ENCODE data around the gene PGBD4.
"Not testable (repeated sequence)": the region's sequence is repeated elsewhere in the genome, so short reads cannot be mapped to it uniquely, and the experiment has no call there.

Gene PGBD4

DNA sequence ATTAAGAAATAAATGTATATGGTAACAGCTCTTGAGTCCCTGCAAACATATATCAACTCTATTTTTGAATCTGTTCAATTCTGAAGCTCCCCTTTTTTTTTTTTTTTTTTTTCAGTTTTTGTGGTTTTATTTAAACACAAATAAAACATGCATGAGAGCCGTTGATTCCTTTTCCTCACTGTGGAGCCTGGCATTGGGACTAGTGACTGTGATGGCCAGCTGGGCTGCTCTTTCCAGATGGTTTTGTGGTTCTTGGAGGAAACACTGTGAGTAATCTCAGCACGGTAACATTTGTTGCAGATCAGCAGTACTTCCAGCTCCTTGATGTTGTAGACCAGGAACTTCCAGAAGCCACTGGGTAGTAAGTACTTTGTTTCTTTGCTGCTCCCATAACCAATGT, 16.1 kb upstream of the PGBD4 start:
- Mint-ChIP-seq H3K4me1 (ENCODE audit: low read depth) (no peaks in the 10 kb centered on the region), H3K27ac (no peak overlapping the region)
- DNase-seq (ENCODE audit: low spot score) = no peak

DNA sequence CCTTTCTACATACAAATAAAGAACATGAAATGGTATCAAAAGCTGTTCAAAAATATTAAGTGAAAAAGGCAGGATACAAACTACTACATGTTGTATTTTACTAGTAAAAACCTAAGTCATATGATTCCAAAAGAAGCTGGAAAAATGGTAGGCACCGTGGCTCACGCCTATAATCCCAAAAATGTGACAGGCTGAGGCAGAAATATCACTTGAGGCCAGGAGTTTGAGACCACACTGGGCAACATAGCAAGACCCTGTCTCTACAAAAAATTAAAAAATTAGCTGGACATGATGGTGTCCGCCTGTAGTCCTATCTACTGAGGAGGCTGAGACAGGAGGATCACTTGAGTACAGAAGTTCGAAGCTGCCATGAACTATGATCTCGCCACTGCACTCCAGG, 2.0 kb upstream of the PGBD4 start:
- Mint-ChIP-seq H3K4me3 (peak overlapping the region; percentile 100), H3K36me3 (ENCODE audit: low read depth) (peaks cover 26% of the 10 kb centered on the region), H3K4me1 (ENCODE audit: low read depth) (peaks cover 28% of the 10 kb centered on the region), H3K27me3 (ENCODE audit: low read depth) (no peaks in the 10 kb centered on the region), H3K27ac (peak overlapping the region; percentile 74), H3K9me3 (peaks cover 9% of the 10 kb centered on the region)
- DNase-seq (ENCODE audit: low spot score) = no peak

More for the DNA sequence above, 16.1 kb upstream of the PGBD4 start:
- Mint-ChIP-seq H3K4me3 (no peak overlapping the region), H3K9me3 (no peaks in the 10 kb centered on the region), H3K27me3 (ENCODE audit: low read depth) (no peaks in the 10 kb centered on the region), H3K36me3 (ENCODE audit: low read depth) (peaks cover 33% of the 10 kb centered on the region)

GRCh38 chr15:34102175-34102925, 467 bp downstream of the PGBD4 start:
- Mint-ChIP-seq H3K4me1 (ENCODE audit: low read depth) (peaks cover 27% of the 10 kb centered on the region), H3K36me3 (ENCODE audit: low read depth) (peaks cover 27% of the 10 kb centered on the region), H3K27ac (peak overlapping the region; percentile 99), H3K27me3 (ENCODE audit: low read depth) (no peaks in the 10 kb centered on the region), H3K9me3 (peaks cover 9% of the 10 kb centered on the region), H3K4me3 (peak overlapping the region; percentile 100)
- DNase-seq (ENCODE audit: low spot score) = no peak

- no peak for DNase-seq (ENCODE audit: low spot score)
- no peaks in the 10 kb centered on the region for H3K27me3 Mint-ChIP-seq (ENCODE audit: low read depth)
- no peak overlapping the region for H3K27ac Mint-ChIP-seq
- no peak overlapping the region for H3K4me3 Mint-ChIP-seq
- peaks cover 9% of the 10 kb centered on the region for H3K9me3 Mint-ChIP-seq
- H3K36me3 Mint-ChIP-seq (ENCODE audit: low read depth) = peaks cover 23% of the 10 kb centered on the region
- peaks cover 14% of the 10 kb centered on the region for H3K4me1 Mint-ChIP-seq (ENCODE audit: low read depth)
Observed at GRCh38 chr15:34106423-34106822, 4.5 kb downstream of the PGBD4 start.

GRCh38 chr15:34107315-34107714, 5.4 kb downstream of the PGBD4 start:
- no peak for DNase-seq (ENCODE audit: low spot score)
- H3K4me1 Mint-ChIP-seq (ENCODE audit: low read depth) = peaks cover 10% of the 10 kb centered on the region
- no peak overlapping the region for H3K4me3 Mint-ChIP-seq
- peaks cover 9% of the 10 kb centered on the region for H3K9me3 Mint-ChIP-seq
- no peaks in the 10 kb centered on the region for H3K27me3 Mint-ChIP-seq (ENCODE audit: low read depth)
- peaks cover 18% of the 10 kb centered on the region for H3K36me3 Mint-ChIP-seq (ENCODE audit: low read depth)
- H3K27ac Mint-ChIP-seq = no peak overlapping the region

DNA sequence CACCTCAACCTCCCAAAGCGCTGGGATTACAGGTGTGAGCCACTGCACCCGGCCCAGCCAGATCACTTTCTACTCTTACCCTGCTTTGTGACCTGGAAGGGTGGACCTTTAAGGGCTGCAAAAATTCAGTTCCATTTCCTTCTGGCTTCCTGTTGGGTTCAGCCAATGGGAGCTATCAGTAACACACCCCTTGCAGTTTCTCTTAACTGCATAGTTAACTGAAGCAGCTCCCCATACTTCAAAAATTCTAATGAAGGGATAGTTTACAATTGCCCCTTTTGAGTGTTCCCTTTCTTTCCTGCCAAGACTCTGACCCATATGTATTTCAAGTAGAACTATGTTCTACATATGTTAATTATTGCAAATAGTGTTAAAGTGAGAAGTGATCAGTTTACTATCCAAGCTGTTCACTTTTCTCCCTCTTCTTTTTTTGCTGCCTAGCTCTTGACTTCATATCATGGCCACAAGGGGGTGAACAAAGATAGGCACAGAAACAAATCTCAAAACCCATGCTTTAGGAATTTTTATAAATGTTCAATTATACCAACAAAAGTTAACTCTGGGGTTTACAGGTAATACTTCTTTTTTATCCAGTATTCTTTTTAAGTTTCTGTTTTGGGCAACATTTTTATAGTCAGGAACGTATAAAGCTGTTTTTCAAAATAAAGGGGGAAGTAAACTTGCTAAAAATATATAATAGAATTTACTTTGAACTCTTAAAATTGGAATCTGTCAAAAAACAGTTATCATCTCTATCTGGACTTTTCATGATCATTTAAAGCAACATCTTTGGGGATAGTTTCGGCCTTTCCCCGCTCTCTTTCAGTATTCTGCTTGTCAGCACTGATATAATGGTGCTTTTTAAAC, 8.1 kb downstream of the PGBD4 start:
- H3K4me3 Mint-ChIP-seq = no peak overlapping the region
- H3K9me3 Mint-ChIP-seq = no peaks in the 10 kb centered on the region
- DNase-seq (ENCODE audit: low spot score) = no peak
- H3K27ac Mint-ChIP-seq = peak overlapping the region; percentile 6
- peaks cover 5% of the 10 kb centered on the region for H3K27me3 Mint-ChIP-seq (ENCODE audit: low read depth)
- H3K36me3 Mint-ChIP-seq (ENCODE audit: low read depth) = peaks cover 6% of the 10 kb centered on the region
- H3K4me1 Mint-ChIP-seq (ENCODE audit: low read depth) = peaks cover 6% of the 10 kb centered on the region

GRCh38 chr15:34111488-34111887, 9.6 kb downstream of the PGBD4 start:
- Mint-ChIP-seq H3K4me3 (no peak overlapping the region), H3K9me3 (no peaks in the 10 kb centered on the region), H3K27ac (no peak overlapping the region)

GRCh38 chr15:34114215-34114614, 12.3 kb downstream of the PGBD4 start:
- no peaks in the 10 kb centered on the region for H3K36me3 Mint-ChIP-seq (ENCODE audit: low read depth)
- peaks cover 5% of the 10 kb centered on the region for H3K27me3 Mint-ChIP-seq (ENCODE audit: low read depth)
- no peak overlapping the region for H3K27ac Mint-ChIP-seq
- H3K4me1 Mint-ChIP-seq (ENCODE audit: low read depth) = peaks cover 6% of the 10 kb centered on the region
- H3K9me3 Mint-ChIP-seq = no peaks in the 10 kb centered on the region
- no peak overlapping the region for H3K4me3 Mint-ChIP-seq
- no peak for DNase-seq (ENCODE audit: low spot score)

More at GRCh38 chr15:34111488-34111887, 9.6 kb downstream of the PGBD4 start:
- peaks cover 5% of the 10 kb centered on the region for H3K27me3 Mint-ChIP-seq (ENCODE audit: low read depth)
- peaks cover 6% of the 10 kb centered on the region for H3K4me1 Mint-ChIP-seq (ENCODE audit: low read depth)
- no peak for DNase-seq (ENCODE audit: low spot score)
- H3K36me3 Mint-ChIP-seq (ENCODE audit: low read depth) = no peaks in the 10 kb centered on the region

GRCh38 chr15:34114739-34115138, 12.9 kb downstream of the PGBD4 start:
- H3K4me3 Mint-ChIP-seq = no peak overlapping the region
- no peak for DNase-seq (ENCODE audit: low spot score)
- no peaks in the 10 kb centered on the region for H3K9me3 Mint-ChIP-seq
- peaks cover 5% of the 10 kb centered on the region for H3K27me3 Mint-ChIP-seq (ENCODE audit: low read depth)
- H3K4me1 Mint-ChIP-seq (ENCODE audit: low read depth) = peaks cover 5% of the 10 kb centered on the region
- no peak overlapping the region for H3K27ac Mint-ChIP-seq
- H3K36me3 Mint-ChIP-seq (ENCODE audit: low read depth) = no peaks in the 10 kb centered on the region

GRCh38 chr15:34116620-34117019, 14.7 kb downstream of the PGBD4 start:
- no peak for DNase-seq (ENCODE audit: low spot score)
- H3K27ac Mint-ChIP-seq = no peak overlapping the region
- H3K27me3 Mint-ChIP-seq (ENCODE audit: low read depth) = peaks cover 5% of the 10 kb centered on the region
- H3K9me3 Mint-ChIP-seq = no peaks in the 10 kb centered on the region
- H3K4me1 Mint-ChIP-seq (ENCODE audit: low read depth) = no peaks in the 10 kb centered on the region
- no peaks in the 10 kb centered on the region for H3K36me3 Mint-ChIP-seq (ENCODE audit: low read depth)
- H3K4me3 Mint-ChIP-seq = no peak overlapping the region

GRCh38 chr15:34119291-34119690, 17.4 kb downstream of the PGBD4 start:
- no peak overlapping the region for H3K4me3 Mint-ChIP-seq
- H3K27ac Mint-ChIP-seq = no peak overlapping the region
- H3K36me3 Mint-ChIP-seq (ENCODE audit: low read depth) = no peaks in the 10 kb centered on the region
- DNase-seq (ENCODE audit: low spot score) = no peak
- H3K4me1 Mint-ChIP-seq (ENCODE audit: low read depth) = no peaks in the 10 kb centered on the region
- no peaks in the 10 kb centered on the region for H3K9me3 Mint-ChIP-seq
- H3K27me3 Mint-ChIP-seq (ENCODE audit: low read depth) = no peaks in the 10 kb centered on the region

DNA sequence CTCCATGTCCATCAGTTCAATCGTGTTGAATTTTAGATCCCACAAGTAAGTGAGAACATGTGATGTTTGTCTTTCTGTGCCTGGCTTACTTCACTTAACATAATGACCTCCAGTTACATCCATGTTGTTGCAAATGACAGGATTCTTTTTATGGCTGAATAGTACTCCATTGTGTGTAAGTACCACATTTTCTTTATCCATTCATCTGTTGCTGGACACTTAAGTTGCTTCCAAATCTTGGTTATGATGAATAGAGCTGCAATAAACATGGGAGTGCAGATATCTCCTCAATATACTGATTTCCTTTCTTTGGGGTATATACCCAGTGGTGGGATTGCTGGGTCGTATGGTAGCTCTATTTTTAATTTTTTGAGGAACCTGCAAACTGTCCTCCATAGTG, 18.5 kb downstream of the PGBD4 start:
- H3K27ac Mint-ChIP-seq; H3K36me3 Mint-ChIP-seq (ENCODE audit: low read depth); H3K9me3 Mint-ChIP-seq; H3K4me1 Mint-ChIP-seq (ENCODE audit: low read depth); DNase-seq (ENCODE audit: low spot score); H3K4me3 Mint-ChIP-seq; H3K27me3 Mint-ChIP-seq (ENCODE audit: low read depth): not testable (repeated sequence)

DNA sequence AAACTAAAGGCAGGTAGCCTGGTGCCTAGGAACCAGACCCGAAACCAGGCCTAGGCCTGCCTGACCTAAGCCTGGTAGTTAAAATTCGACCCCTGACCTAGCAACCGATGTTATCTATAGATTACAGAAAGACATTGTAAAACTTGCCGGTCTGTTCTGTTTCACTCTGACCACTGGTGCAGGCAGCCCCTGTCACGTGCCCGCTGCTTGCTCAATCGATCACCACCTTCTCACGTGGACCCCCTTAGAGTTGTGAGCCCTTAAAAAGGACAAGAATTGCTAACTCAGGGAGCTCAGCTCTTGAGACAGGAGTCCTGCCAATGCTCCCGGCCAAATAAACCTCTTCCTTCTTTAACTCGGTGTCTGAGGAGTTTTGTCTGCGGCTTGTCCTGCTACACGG, 19.9 kb downstream of the PGBD4 start:
- not testable (repeated sequence) for H3K27ac Mint-ChIP-seq; H3K27me3 Mint-ChIP-seq (ENCODE audit: low read depth); H3K4me1 Mint-ChIP-seq (ENCODE audit: low read depth); DNase-seq (ENCODE audit: low spot score); H3K36me3 Mint-ChIP-seq (ENCODE audit: low read depth); H3K4me3 Mint-ChIP-seq; H3K9me3 Mint-ChIP-seq

DNA sequence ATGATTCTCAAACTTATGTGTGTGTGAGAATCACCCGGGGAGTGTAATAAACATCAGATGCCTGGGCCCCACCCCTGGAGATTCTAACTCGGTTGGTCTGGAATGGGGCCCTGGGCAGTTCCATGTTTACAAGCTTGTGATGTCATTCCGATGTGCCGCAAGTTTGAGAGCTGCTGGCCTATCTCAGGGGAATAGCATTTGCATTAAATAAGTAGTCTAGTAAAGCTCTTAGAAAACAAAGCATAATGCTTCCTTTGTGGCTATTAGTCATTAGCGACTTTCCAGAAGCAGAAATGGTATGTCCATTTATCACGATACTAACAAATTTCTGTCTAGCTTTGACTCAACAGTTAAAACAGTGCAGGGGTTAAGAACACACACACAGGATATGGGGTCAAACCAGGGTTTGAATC, 20.9 kb downstream of the PGBD4 start:
- no peak for DNase-seq (ENCODE audit: low spot score)
- H3K9me3 Mint-ChIP-seq = no peaks in the 10 kb centered on the region
- H3K27me3 Mint-ChIP-seq (ENCODE audit: low read depth) = peaks cover 8% of the 10 kb centered on the region
- H3K36me3 Mint-ChIP-seq (ENCODE audit: low read depth) = no peaks in the 10 kb centered on the region
- no peak overlapping the region for H3K4me3 Mint-ChIP-seq
- H3K27ac Mint-ChIP-seq = no peak overlapping the region
- H3K4me1 Mint-ChIP-seq (ENCODE audit: low read depth) = no peaks in the 10 kb centered on the region

Measured in T-helper 2 cell treated with Interferon-gamma antibody and Interleukin-4, amounts not matched to agents 5 μg/mL and 100 μg/mL, for 36 hours (primary cell).